Measurements from ENCODE around the gene ITSN2. TPM values are rescaled to one million over a fixed set of nuclear protein-coding genes. Genes with fewer than 3 reads are reported as not detected.
A peak's percentile ranks its signal among the peaks of the same experiment; 100 is the strongest.

The ITSN2 gene
- polyA plus RNA-seq, 1 donor from 2014 or later, result 10.6 TPM

GRCh38 chr2:24231461-24231881, 128.9 kb downstream of the ITSN2 start:
- Histone ChIP-seq H3K9ac (ENCODE audit: low read length) (no peak overlapping the region), H3K27ac (ENCODE audit: low read length) (no peak overlapping the region), H4K20me1 (ENCODE audit: insufficient read depth) (no peaks in the 10 kb centered on the region), H2AFZ (ENCODE audit: low read depth, low read length) (no peak overlapping the region), H3K9me2 (ENCODE audit: insufficient read depth, low read length) (no peaks in the 10 kb centered on the region), H3F3A (ENCODE audit: insufficient read depth, low read length, poor library complexity, severe bottlenecking) (no peaks in the 10 kb centered on the region), H3K79me2 (replicated peaks; ENCODE audit: insufficient read depth, low read length) (no peaks in the 10 kb centered on the region), H3K4me3 (ENCODE audit: low read length) (no peak overlapping the region), H3K4me2 (ENCODE audit: low read length) (no peak overlapping the region), H3K9me3 (ENCODE audit: low read length) (no peaks in the 10 kb centered on the region), H3K27me3 (ENCODE audit: insufficient read depth, low read depth, low read length) (no peaks in the 10 kb centered on the region), H3K36me3 (ENCODE audit: insufficient read depth, low read length) (no peaks in the 10 kb centered on the region)
- TF ChIP-seq POLR2AphosphoS5 (IDR thresholded peaks at IDR 0.05), result no peak
- TF ChIP-seq EP300 (conservative IDR thresholded peaks at IDR 0.05; ENCODE audit: poor library complexity, severe bottlenecking), result no peak
- no peak for TF ChIP-seq EZH2 (IDR thresholded peaks at IDR 0.05; ENCODE audit: borderline replicate concordance, insufficient read depth, low read length, poor library complexity, severe bottlenecking)

- Histone ChIP-seq H3K4me2 (ENCODE audit: low read length) (no peak overlapping the region), H3K27ac (ENCODE audit: low read length) (no peak overlapping the region), H4K20me1 (ENCODE audit: insufficient read depth) (no peaks in the 10 kb centered on the region), H2AFZ (ENCODE audit: low read depth, low read length) (no peak overlapping the region), H3K27me3 (ENCODE audit: insufficient read depth, low read depth, low read length) (no peaks in the 10 kb centered on the region), H3K9ac (ENCODE audit: low read length) (no peak overlapping the region), H3K4me3 (ENCODE audit: low read length) (no peak overlapping the region), H3K79me2 (replicated peaks; ENCODE audit: insufficient read depth, low read length) (no peaks in the 10 kb centered on the region), H3K9me3 (ENCODE audit: low read length) (no peaks in the 10 kb centered on the region), H3F3A (ENCODE audit: insufficient read depth, low read length, poor library complexity, severe bottlenecking) (no peaks in the 10 kb centered on the region), H3K9me2 (ENCODE audit: insufficient read depth, low read length) (no peaks in the 10 kb centered on the region), H3K36me3 (ENCODE audit: insufficient read depth, low read length) (no peaks in the 10 kb centered on the region)
- TF ChIP-seq CTCF (IDR thresholded peaks at IDR 0.05; ENCODE audit: poor library complexity, severe bottlenecking) (peak; percentile 33), RAD21 (conservative IDR thresholded peaks at IDR 0.05) (peak; percentile 17), REST (IDR thresholded peaks at IDR 0.05; ENCODE audit: borderline replicate concordance) (no peak), MXI1 (conservative IDR thresholded peaks at IDR 0.05; ENCODE audit: poor library complexity, severe bottlenecking) (no peak)
These were observed 131.9 kb downstream of the ITSN2 start for GRCh38 chr2:24228470-24228869.

- TF ChIP-seq POLR2AphosphoS5 (IDR thresholded peaks at IDR 0.05), result peak; percentile 84
- TF ChIP-seq RAD21 (conservative IDR thresholded peaks at IDR 0.05), result no peak
- no peak for TF ChIP-seq TAF1 (IDR thresholded peaks at IDR 0.05; ENCODE audit: low read depth)
- no peak for TF ChIP-seq SMC3 (conservative IDR thresholded peaks at IDR 0.05; ENCODE audit: poor library complexity)
- no peak for TF ChIP-seq CTCF (IDR thresholded peaks at IDR 0.05; ENCODE audit: poor library complexity, severe bottlenecking)
- TF ChIP-seq EP300 (conservative IDR thresholded peaks at IDR 0.05; ENCODE audit: poor library complexity, severe bottlenecking), result peak; percentile 54
- no peak for TF ChIP-seq MXI1 (conservative IDR thresholded peaks at IDR 0.05; ENCODE audit: poor library complexity, severe bottlenecking)
- TF ChIP-seq EZH2 (IDR thresholded peaks at IDR 0.05; ENCODE audit: borderline replicate concordance, insufficient read depth, low read length, poor library complexity, severe bottlenecking), result no peak
- TF ChIP-seq REST (IDR thresholded peaks at IDR 0.05; ENCODE audit: borderline replicate concordance), result peak; percentile 31
- no peak overlapping the region for H3K4me2 ChIP-seq (ENCODE audit: low read length)
- peak overlapping the region; percentile 24 for H3K27ac ChIP-seq (ENCODE audit: low read length)
- no peaks in the 10 kb centered on the region for H3K36me3 ChIP-seq (ENCODE audit: insufficient read depth, low read length)
- H4K20me1 ChIP-seq (ENCODE audit: insufficient read depth), result no peaks in the 10 kb centered on the region
- no peaks in the 10 kb centered on the region for H3K9me3 ChIP-seq (ENCODE audit: low read length)
- no peaks in the 10 kb centered on the region for H3F3A ChIP-seq (ENCODE audit: insufficient read depth, low read length, poor library complexity, severe bottlenecking)
- no peak overlapping the region for H2AFZ ChIP-seq (ENCODE audit: low read depth, low read length)
- H3K27me3 ChIP-seq (ENCODE audit: insufficient read depth, low read depth, low read length), result no peaks in the 10 kb centered on the region
- no peaks in the 10 kb centered on the region for H3K79me2 ChIP-seq (replicated peaks; ENCODE audit: insufficient read depth, low read length)
- H3K9me2 ChIP-seq (ENCODE audit: insufficient read depth, low read length), result no peaks in the 10 kb centered on the region
- peak overlapping the region; percentile 25 for H3K9ac ChIP-seq (ENCODE audit: low read length)
- peak overlapping the region; percentile 4 for H3K4me3 ChIP-seq (ENCODE audit: low read length)
These were observed 134.7 kb downstream of the ITSN2 start for GRCh38 chr2:24225499-24226242.
